Measurements from ENCODE around the gene MRPL37. TPM values are rescaled to one million over a fixed set of nuclear protein-coding genes. Genes with fewer than 3 reads are reported as not detected.

Gene MRPL37
- total RNA-seq, 3 donors from 2014 or later (not counting 1 experiment from before 2014, with no cell fraction given) = 23.0 to 31.9 (median 28.8) TPM

GRCh38 chr1:54239631-54240031 lies 39.7 kb downstream of the MRPL37 start:
- Mint-ChIP-seq H3K27me3 (ENCODE audit: low read depth in 2 of 2) (no peaks in the 10 kb centered on the region), H3K36me3 (peaks cover 14% of the 10 kb centered on the region), H3K9me3 (no peaks in the 10 kb centered on the region), H3K27ac (no peak overlapping the region), H3K4me1 (peaks cover 4 to 7% of the 10 kb centered on the region in 2 donors), H3K4me3 (no peak overlapping the region)
- WGBS (ENCODE audit: insufficient coverage) = 95% methylated on average over 8 of the region's 10 CpGs
- Histone ChIP-seq H3K4me1 (ENCODE audit: control insufficient read depth, insufficient read depth, low read length) (no peaks in the 10 kb centered on the region), H3K9me3 (ENCODE audit: control insufficient read depth, insufficient read depth, low read length) (no peaks in the 10 kb centered on the region), H3K4me3 (ENCODE audit: low read length) (no peak overlapping the region), H3K27ac (ENCODE audit: low read length) (no peak overlapping the region), H3K36me3 (ENCODE audit: control insufficient read depth, insufficient read depth, low read length) (peaks cover 53% of the 10 kb centered on the region), H3K27me3 (ENCODE audit: control insufficient read depth, insufficient read depth, low read length) (no peaks in the 10 kb centered on the region)
- no peak for TF ChIP-seq CTCF (IDR thresholded peaks at IDR 0.05)
- DNase-seq = no peak
- intact Hi-C loops (cut with micrococcal nuclease) = no loop called here
- no peak for ATAC-seq

- Mint-ChIP-seq H3K4me1 (peaks cover 0 to 6% of the 10 kb centered on the region in 2 donors), H3K36me3 (peaks cover 14% of the 10 kb centered on the region), H3K9me3 (no peaks in the 10 kb centered on the region), H3K4me3 (no peak overlapping the region), H3K27ac (no peak overlapping the region), H3K27me3 (ENCODE audit: low read depth in 2 of 2) (no peaks in the 10 kb centered on the region)
- Histone ChIP-seq H3K4me1 (ENCODE audit: control insufficient read depth, insufficient read depth, low read length) (no peaks in the 10 kb centered on the region), H3K27ac (ENCODE audit: low read length) (no peak overlapping the region), H3K27me3 (ENCODE audit: control insufficient read depth, insufficient read depth, low read length) (no peaks in the 10 kb centered on the region), H3K9me3 (ENCODE audit: control insufficient read depth, insufficient read depth, low read length) (no peaks in the 10 kb centered on the region), H3K36me3 (ENCODE audit: control insufficient read depth, insufficient read depth, low read length) (peaks cover 56% of the 10 kb centered on the region), H3K4me3 (ENCODE audit: low read length) (no peak overlapping the region)
- TF ChIP-seq CTCF (IDR thresholded peaks at IDR 0.05) = no peak
- ATAC-seq (no peak), DNase-seq (no peak)
- 97% methylated on average over 12 of the region's 12 CpGs for WGBS (ENCODE audit: insufficient coverage)
- intact Hi-C loops (cut with micrococcal nuclease) = no loop called here
Observed at GRCh38 chr1:54240741-54241335, 40.9 kb downstream of the MRPL37 start.

GRCh38 chr1:54241364-54241763 lies 41.4 kb downstream of the MRPL37 start:
- 82% methylated on average over 4 of the region's 6 CpGs for WGBS (ENCODE audit: insufficient coverage)
- H3K4me1 ChIP-seq (ENCODE audit: control insufficient read depth, insufficient read depth, low read length) = no peaks in the 10 kb centered on the region
- H3K36me3 ChIP-seq (ENCODE audit: control insufficient read depth, insufficient read depth, low read length) = peaks cover 57% of the 10 kb centered on the region
- H3K4me3 Mint-ChIP-seq = no peak overlapping the region
- TF ChIP-seq CTCF (IDR thresholded peaks at IDR 0.05) = no peak
- no peak for ATAC-seq
- H3K4me1 Mint-ChIP-seq = peaks cover 0 to 6% of the 10 kb centered on the region in 2 donors
- H3K9me3 ChIP-seq (ENCODE audit: control insufficient read depth, insufficient read depth, low read length) = no peaks in the 10 kb centered on the region
- no peaks in the 10 kb centered on the region for H3K9me3 Mint-ChIP-seq
- H3K27me3 ChIP-seq (ENCODE audit: control insufficient read depth, insufficient read depth, low read length) = no peaks in the 10 kb centered on the region
- peaks cover 14% of the 10 kb centered on the region for H3K36me3 Mint-ChIP-seq
- DNase-seq = no peak
- H3K4me3 ChIP-seq (ENCODE audit: low read length) = no peak overlapping the region
- no peak overlapping the region for H3K27ac ChIP-seq (ENCODE audit: low read length)
- H3K27ac Mint-ChIP-seq = no peak overlapping the region
- no peaks in the 10 kb centered on the region for H3K27me3 Mint-ChIP-seq (ENCODE audit: low read depth in 2 of 2)
- intact Hi-C loops (cut with micrococcal nuclease) = no loop called here

GRCh38 chr1:54243022-54243421 lies 43.1 kb downstream of the MRPL37 start:
- intact Hi-C loops (cut with micrococcal nuclease) = no loop called here
- H3K36me3 Mint-ChIP-seq = no peaks in the 10 kb centered on the region
- peaks cover 0 to 6% of the 10 kb centered on the region in 2 donors for H3K4me1 Mint-ChIP-seq
- WGBS (ENCODE audit: insufficient coverage) = 96% methylated on average over 13 of the region's 13 CpGs
- TF ChIP-seq CTCF (IDR thresholded peaks at IDR 0.05) = no peak
- no peaks in the 10 kb centered on the region for H3K9me3 Mint-ChIP-seq
- ATAC-seq (no peak), DNase-seq (no peak)
- no peaks in the 10 kb centered on the region for H3K9me3 ChIP-seq (ENCODE audit: control insufficient read depth, insufficient read depth, low read length)
- H3K27me3 ChIP-seq (ENCODE audit: control insufficient read depth, insufficient read depth, low read length) = no peaks in the 10 kb centered on the region
- H3K27ac ChIP-seq (ENCODE audit: low read length) = no peak overlapping the region
- no peaks in the 10 kb centered on the region for H3K4me1 ChIP-seq (ENCODE audit: control insufficient read depth, insufficient read depth, low read length)
- H3K4me3 Mint-ChIP-seq = no peak overlapping the region
- H3K36me3 ChIP-seq (ENCODE audit: control insufficient read depth, insufficient read depth, low read length) = peaks cover 56% of the 10 kb centered on the region
- H3K27me3 Mint-ChIP-seq (ENCODE audit: low read depth in 2 of 2) = no peaks in the 10 kb centered on the region
- H3K4me3 ChIP-seq (ENCODE audit: low read length) = no peak overlapping the region
- H3K27ac Mint-ChIP-seq = no peak overlapping the region
